Stomach smooth muscle (tissue), 2 donors: ENCODE data around the gene NAT9.

ENCODE experiments used
- H3K27ac ChIP-seq: one replicate; pipeline ENCODE4 v1.7.0; 2013; ENCODE audit warnings: mild to moderate bottlenecking, low read length, inconsistent platforms
- H3K27me3 ChIP-seq, 2 donors: one replicate each; pipeline ENCODE4 v1.7.0; 2013; ENCODE audit warnings: low read length in 2 of 2; ENCODE audit not compliant: insufficient read depth in 2 of 2, control insufficient read depth in 1 of 2
- H3K36me3 ChIP-seq, 2 donors: one replicate each; pipeline ENCODE4 v1.7.0; 2013; ENCODE audit warnings: low read length in 2 of 2; ENCODE audit not compliant: control insufficient read depth in 2 of 2, insufficient read depth in 2 of 2
- H3K4me1 ChIP-seq: one replicate; pipeline ENCODE4 v1.7.0; 2013; ENCODE audit warnings: low read length; ENCODE audit not compliant: control insufficient read depth, insufficient read depth
- H3K4me3 ChIP-seq, 2 donors: one replicate each; pipeline ENCODE4 v1.7.0; 2013; ENCODE audit warnings: low read length in 2 of 2
- H3K9ac ChIP-seq, 2 donors: one replicate each; pipeline ENCODE4 v1.7.0; 2013; ENCODE audit warnings: low read length in 2 of 2, mild to moderate bottlenecking in 1 of 2
- H3K9me3 ChIP-seq, 2 donors: one replicate each; pipeline ENCODE4 v1.7.0; 2013; ENCODE audit warnings: low read length in 2 of 2; ENCODE audit not compliant: control insufficient read depth in 2 of 2
- donor health status: healthy.
- donor health status: Pancreatic carcinoma.

The NAT9 gene

GRCh38 chr17:74779501-74779900 is 3.4 kb upstream of the NAT9 start:
- Histone ChIP-seq H3K27me3 (no peaks in the 10 kb centered on the region), H3K27ac (no peak overlapping the region), H3K9ac (no peak overlapping the region), H3K4me1 (peaks cover 23% of the 10 kb centered on the region), H3K9me3 (no peaks in the 10 kb centered on the region), H3K36me3 (peaks cover 8 to 9% of the 10 kb centered on the region in 2 donors), H3K4me3 (no peak overlapping the region)

DNA sequence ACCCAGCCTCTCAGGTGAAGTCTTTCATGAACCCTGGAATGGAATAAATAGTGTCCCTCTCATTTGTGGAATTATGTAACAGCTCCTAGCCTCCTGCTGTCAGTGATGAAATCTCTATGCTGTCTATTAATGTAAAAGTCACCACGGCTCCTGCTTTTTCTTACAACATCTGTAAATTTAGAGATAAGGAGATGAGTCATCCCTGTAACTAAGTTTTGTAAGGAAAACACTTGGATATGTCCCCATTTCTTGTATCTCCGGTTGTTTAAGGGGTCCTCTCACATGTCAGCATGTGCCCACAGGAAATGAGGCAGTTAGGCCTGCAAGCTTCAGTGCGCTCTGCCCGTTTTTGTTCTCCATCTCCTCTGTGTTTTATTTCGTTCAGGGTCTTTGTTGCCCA is 2.8 kb upstream of the NAT9 start:
- Histone ChIP-seq H3K9ac (no peak overlapping the region), H3K4me3 (no peak overlapping the region), H3K9me3 (no peaks in the 10 kb centered on the region), H3K27ac (no peak overlapping the region), H3K27me3 (no peaks in the 10 kb centered on the region), H3K4me1 (peaks cover 23% of the 10 kb centered on the region), H3K36me3 (peaks cover 8 to 9% of the 10 kb centered on the region in 2 donors)

- H3K4me3 ChIP-seq, result no peak overlapping the region
- no peak overlapping the region for H3K27ac ChIP-seq
- H3K36me3 ChIP-seq, result peaks cover 13 to 15% of the 10 kb centered on the region in 2 donors
- no peak overlapping the region for H3K9ac ChIP-seq
- no peaks in the 10 kb centered on the region for H3K9me3 ChIP-seq
- no peaks in the 10 kb centered on the region for H3K27me3 ChIP-seq
- H3K4me1 ChIP-seq, result peaks cover 23% of the 10 kb centered on the region
Measured at GRCh38 chr17:74777901-74778515, 1.9 kb upstream of the NAT9 start.

- Histone ChIP-seq H3K27me3 (no peaks in the 10 kb centered on the region), H3K9ac (peak overlapping the region; percentile 68 to 78), H3K27ac (no peak overlapping the region), H3K36me3 (peaks cover 23 to 25% of the 10 kb centered on the region in 2 donors), H3K4me1 (peaks cover 23% of the 10 kb centered on the region), H3K4me3 (peak overlapping the region; percentile 88 to 93), H3K9me3 (no peaks in the 10 kb centered on the region)
Measured at GRCh38 chr17:74776990-74777389, 845 bp upstream of the NAT9 start.

DNA sequence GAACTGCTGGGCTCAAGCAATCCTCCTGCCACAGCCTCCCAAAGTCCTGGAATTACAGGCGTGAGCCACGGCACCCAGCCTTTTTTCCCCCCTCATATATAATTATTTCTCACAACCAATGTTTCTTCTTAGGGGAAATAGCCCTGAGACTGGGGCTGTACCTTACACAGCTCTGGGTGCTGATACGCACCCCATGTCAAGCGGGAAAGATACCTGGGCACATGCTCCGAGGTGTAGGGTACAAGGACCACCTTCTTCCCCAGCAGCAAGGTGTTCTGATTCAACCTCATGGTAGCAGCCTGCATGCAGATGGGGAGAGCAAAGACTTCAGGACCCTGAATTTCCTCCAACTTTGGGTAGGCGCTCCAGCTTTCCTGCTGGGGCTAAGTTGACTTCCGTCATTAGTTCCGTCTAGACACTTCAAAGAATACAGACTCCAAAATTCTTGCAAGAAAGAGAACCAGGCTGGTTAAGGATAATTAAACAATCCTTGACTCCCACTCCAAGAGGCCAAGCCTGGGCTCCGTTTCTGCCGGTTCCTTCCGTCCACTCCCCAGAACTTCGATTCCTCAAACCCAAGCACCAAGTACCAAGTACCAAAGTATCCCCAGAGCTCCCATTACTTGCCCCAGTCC is 619 bp downstream of the NAT9 start:
- no peaks in the 10 kb centered on the region for H3K9me3 ChIP-seq
- peaks cover 25 to 37% of the 10 kb centered on the region in 2 donors for H3K36me3 ChIP-seq
- peak overlapping the region; percentile 93 to 97 for H3K4me3 ChIP-seq
- peak overlapping the region; percentile 83 to 93 for H3K9ac ChIP-seq
- H3K4me1 ChIP-seq, result peaks cover 23% of the 10 kb centered on the region
- no peaks in the 10 kb centered on the region for H3K27me3 ChIP-seq
- peak overlapping the region; percentile 31 for H3K27ac ChIP-seq

DNA sequence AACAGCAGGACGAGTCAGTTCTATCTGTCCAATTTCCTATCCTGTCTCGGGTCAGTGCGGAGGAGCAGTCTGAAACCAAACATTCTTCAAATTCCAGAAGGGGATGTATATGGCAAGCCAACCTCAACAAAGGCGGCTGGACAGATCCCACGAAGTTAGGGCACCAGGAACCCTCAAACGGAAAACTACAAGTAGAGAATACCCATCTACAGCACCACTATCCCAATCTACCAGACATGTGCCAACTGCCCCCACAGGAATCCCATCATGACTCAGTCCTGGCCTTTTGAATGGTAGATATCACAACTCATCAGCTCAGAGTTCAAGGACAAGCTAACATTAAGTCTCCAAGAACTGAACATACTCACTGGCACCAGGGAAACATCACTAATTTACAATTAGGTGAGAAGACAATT is 2.3 kb downstream of the NAT9 start:
- peaks cover 23% of the 10 kb centered on the region for H3K4me1 ChIP-seq
- H3K27ac ChIP-seq, result no peak overlapping the region
- H3K36me3 ChIP-seq, result peaks cover 20 to 29% of the 10 kb centered on the region in 2 donors
- H3K27me3 ChIP-seq, result no peaks in the 10 kb centered on the region
- H3K4me3 ChIP-seq, result no peak overlapping the region
- no peaks in the 10 kb centered on the region for H3K9me3 ChIP-seq
- H3K9ac ChIP-seq, result no peak overlapping the region

GRCh38 chr17:74773414-74773813 is 2.7 kb downstream of the NAT9 start:
- peaks cover 24% of the 10 kb centered on the region for H3K4me1 ChIP-seq
- peaks cover 20 to 29% of the 10 kb centered on the region in 2 donors for H3K36me3 ChIP-seq
- H3K27ac ChIP-seq, result no peak overlapping the region
- no peaks in the 10 kb centered on the region for H3K27me3 ChIP-seq
- no peak overlapping the region for H3K4me3 ChIP-seq
- no peak overlapping the region for H3K9ac ChIP-seq
- no peaks in the 10 kb centered on the region for H3K9me3 ChIP-seq

GRCh38 chr17:74772053-74772452 is 4.1 kb downstream of the NAT9 start:
- Histone ChIP-seq H3K4me1 (peaks cover 25% of the 10 kb centered on the region), H3K4me3 (no peak overlapping the region), H3K9ac (no peak overlapping the region), H3K27ac (no peak overlapping the region), H3K27me3 (no peaks in the 10 kb centered on the region), H3K36me3 (peaks cover 20 to 29% of the 10 kb centered on the region in 2 donors), H3K9me3 (no peaks in the 10 kb centered on the region)

DNA sequence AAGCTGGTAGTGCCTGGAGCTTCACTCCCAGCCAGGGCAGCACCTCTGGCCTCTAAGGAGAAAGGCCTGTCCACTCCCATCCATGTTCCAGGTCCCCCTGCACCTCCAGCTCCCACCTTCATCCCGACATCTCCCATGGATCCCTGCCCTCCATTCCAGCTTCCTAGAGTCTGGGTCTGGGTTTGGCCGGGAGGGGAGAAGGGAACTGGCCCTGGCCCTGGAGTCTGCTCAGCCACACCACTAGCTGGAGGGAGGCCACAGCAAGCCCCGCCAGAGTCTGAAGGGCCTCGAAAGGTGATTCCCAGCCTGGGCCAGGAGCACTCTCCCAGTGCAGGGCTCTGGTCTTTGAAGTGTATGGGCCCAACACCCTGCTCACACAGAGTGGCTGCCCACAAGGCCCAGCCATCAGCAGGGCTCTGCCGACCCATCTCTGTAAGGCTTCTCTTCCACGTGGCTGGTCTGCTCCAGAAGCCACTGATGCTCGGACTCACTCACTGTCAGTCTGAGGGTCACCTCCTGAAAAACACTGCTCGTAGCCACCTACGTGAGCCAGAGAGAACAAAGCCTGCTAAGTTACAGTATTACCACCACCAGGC is 4.7 kb downstream of the NAT9 start:
- Histone ChIP-seq H3K36me3 (peaks cover 20 to 29% of the 10 kb centered on the region in 2 donors), H3K27me3 (no peaks in the 10 kb centered on the region), H3K27ac (no peak overlapping the region), H3K9me3 (no peaks in the 10 kb centered on the region), H3K9ac (no peak overlapping the region), H3K4me1 (peaks cover 19% of the 10 kb centered on the region), H3K4me3 (no peak overlapping the region)

GRCh38 chr17:74770498-74771318 is 5.4 kb downstream of the NAT9 start:
- Histone ChIP-seq H3K4me1 (peaks cover 14% of the 10 kb centered on the region), H3K9me3 (no peaks in the 10 kb centered on the region), H3K36me3 (peaks cover 20 to 29% of the 10 kb centered on the region in 2 donors), H3K4me3 (no peak overlapping the region), H3K27me3 (no peaks in the 10 kb centered on the region), H3K9ac (no peak overlapping the region), H3K27ac (no peak overlapping the region)
